Natural killer cell (primary cell): ENCODE data around the gene ABHD12B. TPM values are rescaled to one million over a fixed set of nuclear protein-coding genes. Genes with fewer than 3 reads are reported as not detected.
"Not testable (repeated sequence)": the region's sequence is repeated elsewhere in the genome, so short reads cannot be mapped to it uniquely, and the experiment has no call there.

Source experiments
- ATAC-seq, 3 donors: fragments of 150-1000 bp in 2 of 3; fragments of 200-7000 bp in 1 of 3; cut with Tn5 transposase; 1 replicate in 1 of 3; 2 replicates in 2 of 3; pipeline ENCODE4 v1.10.0; 2021; ENCODE audit warnings: mild to moderate bottlenecking in 2 of 3, moderate library complexity in 2 of 3
- DNase-seq, 2 donors: peaks; one replicate each; pipeline versions ENCODE4 v3.0.0 to v3.0.0-alpha.2; 2013 to 2021; ENCODE audit warnings: mixed read lengths in 1 of 2
- H3K27ac ChIP-seq: one replicate; pipeline ENCODE4 v1.5.1; 2013; ENCODE audit warnings: mild to moderate bottlenecking, low read length
- H3K27me3 ChIP-seq: one replicate; pipeline ENCODE4 v1.6.1; 2013; ENCODE audit warnings: low read length; ENCODE audit not compliant: control insufficient read depth, insufficient read depth
- H3K36me3 ChIP-seq: one replicate; pipeline ENCODE4 v1.6.1; 2013; ENCODE audit warnings: low read length; ENCODE audit not compliant: control insufficient read depth, insufficient read depth
- H3K4me1 ChIP-seq: one replicate; pipeline ENCODE4 v1.6.1; 2013; ENCODE audit warnings: low read length; ENCODE audit not compliant: control insufficient read depth, insufficient read depth
- H3K4me3 ChIP-seq: one replicate; pipeline ENCODE4 v1.5.1; 2013; ENCODE audit warnings: low read length
- H3K9me3 ChIP-seq: one replicate; pipeline ENCODE4 v1.6.1; 2013; ENCODE audit warnings: low read length; ENCODE audit not compliant: control insufficient read depth, insufficient read depth
- H3K27ac Mint-ChIP-seq, 2 donors: one replicate each; pipeline ENCODE4 v1.8.0; 2022; ENCODE audit warnings: mild to moderate bottlenecking in 2 of 2, mixed read lengths in 2 of 2, moderate library complexity in 1 of 2
- H3K27me3 Mint-ChIP-seq, 2 donors: one replicate each; pipeline ENCODE4 v1.8.0; 2022; ENCODE audit warnings: low read depth in 2 of 2, mixed read lengths in 2 of 2
- H3K36me3 Mint-ChIP-seq: one replicate; pipeline ENCODE4 v1.8.0; 2022; ENCODE audit warnings: mixed read lengths
- H3K4me1 Mint-ChIP-seq, 2 donors: one replicate each; pipeline ENCODE4 v1.8.0; 2022; ENCODE audit warnings: mixed read lengths in 2 of 2
- H3K4me3 Mint-ChIP-seq: one replicate; pipeline ENCODE4 v1.8.0; 2022; ENCODE audit warnings: mild to moderate bottlenecking, moderate library complexity, mixed read lengths
- H3K9me3 Mint-ChIP-seq, 2 donors: one replicate each; pipeline ENCODE4 v1.8.0; 2022; ENCODE audit warnings: mixed read lengths in 2 of 2
- whole genome bisulfite sequencing: methylation state at CpG from one replicate; pipeline ENCODE4 v1.1.7; 2013; ENCODE audit warnings: missing lambda C conversion rate; ENCODE audit not compliant: insufficient coverage; 5-methylcytosine and 5-hydroxymethylcytosine counted together
- intact Hi-C: fragments of 100-400 bp; cut with micrococcal nuclease; formaldehyde crosslinking; loops from one replicate; pipeline ENCODE4 v1.14.2; 2022
- total RNA-seq, 4 donors: library from RNA; stranded (reverse); fragments of 120-200 nt in 1 of 4; gene quantifications; one replicate each; pipeline versions ENCODE4 v1.2.3 to v1.2.4, GENCODE V29; 2013 to 2022
- TF ChIP-seq, protein P1 (sequence below): fragments of 200-600 bp; IDR thresholded peaks from one replicate; pipeline ENCODE4 v1.8.0; 2022; ENCODE audit warnings: antibody characterized with exemption

The ABHD12B gene
- total RNA-seq, 3 donors from 2014 or later (not counting 1 experiment from before 2014, with no cell fraction given), result not detected

DNA sequence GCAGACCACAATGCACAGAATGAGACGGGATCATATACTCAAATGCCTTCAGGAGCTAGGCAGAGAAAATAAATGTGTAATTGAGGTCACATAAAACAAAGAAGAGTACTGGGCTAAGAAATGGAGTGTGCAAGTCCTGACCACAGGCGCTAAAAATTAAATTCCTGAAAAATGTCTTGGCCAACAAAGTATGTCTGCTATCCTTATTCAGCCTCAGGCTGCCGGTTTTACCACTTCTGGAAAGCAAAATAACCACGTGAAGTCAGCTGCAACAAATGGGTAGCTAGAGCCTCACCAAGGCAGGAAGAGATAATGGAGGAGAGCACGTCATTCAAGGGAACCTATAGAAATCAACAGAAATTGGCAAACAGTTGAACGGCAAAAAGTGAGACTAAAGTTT, 69.3 kb downstream of the ABHD12B start:
- Histone ChIP-seq H3K4me3 (no peak overlapping the region), H3K27me3 (peaks cover 16% of the 10 kb centered on the region), H3K27ac (no peak overlapping the region), H3K36me3 (no peaks in the 10 kb centered on the region), H3K9me3 (no peaks in the 10 kb centered on the region), H3K4me1 (peaks cover 18% of the 10 kb centered on the region)
- Mint-ChIP-seq H3K9me3 (no peaks in the 10 kb centered on the region), H3K4me1 (peaks cover 6 to 14% of the 10 kb centered on the region in 2 donors), H3K4me3 (no peak overlapping the region), H3K27ac (no peak overlapping the region), H3K36me3 (no peaks in the 10 kb centered on the region), H3K27me3 (peaks cover 30 to 35% of the 10 kb centered on the region in 2 donors)
- 67% methylated on average over 6 of the region's 6 CpGs for WGBS
- intact Hi-C loops, result no loop called here
- TF ChIP-seq, protein P1, sequence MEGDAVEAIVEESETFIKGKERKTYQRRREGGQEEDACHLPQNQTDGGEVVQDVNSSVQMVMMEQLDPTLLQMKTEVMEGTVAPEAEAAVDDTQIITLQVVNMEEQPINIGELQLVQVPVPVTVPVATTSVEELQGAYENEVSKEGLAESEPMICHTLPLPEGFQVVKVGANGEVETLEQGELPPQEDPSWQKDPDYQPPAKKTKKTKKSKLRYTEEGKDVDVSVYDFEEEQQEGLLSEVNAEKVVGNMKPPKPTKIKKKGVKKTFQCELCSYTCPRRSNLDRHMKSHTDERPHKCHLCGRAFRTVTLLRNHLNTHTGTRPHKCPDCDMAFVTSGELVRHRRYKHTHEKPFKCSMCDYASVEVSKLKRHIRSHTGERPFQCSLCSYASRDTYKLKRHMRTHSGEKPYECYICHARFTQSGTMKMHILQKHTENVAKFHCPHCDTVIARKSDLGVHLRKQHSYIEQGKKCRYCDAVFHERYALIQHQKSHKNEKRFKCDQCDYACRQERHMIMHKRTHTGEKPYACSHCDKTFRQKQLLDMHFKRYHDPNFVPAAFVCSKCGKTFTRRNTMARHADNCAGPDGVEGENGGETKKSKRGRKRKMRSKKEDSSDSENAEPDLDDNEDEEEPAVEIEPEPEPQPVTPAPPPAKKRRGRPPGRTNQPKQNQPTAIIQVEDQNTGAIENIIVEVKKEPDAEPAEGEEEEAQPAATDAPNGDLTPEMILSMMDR, result no peak
- no peak for ATAC-seq
- no peak for DNase-seq

DNA sequence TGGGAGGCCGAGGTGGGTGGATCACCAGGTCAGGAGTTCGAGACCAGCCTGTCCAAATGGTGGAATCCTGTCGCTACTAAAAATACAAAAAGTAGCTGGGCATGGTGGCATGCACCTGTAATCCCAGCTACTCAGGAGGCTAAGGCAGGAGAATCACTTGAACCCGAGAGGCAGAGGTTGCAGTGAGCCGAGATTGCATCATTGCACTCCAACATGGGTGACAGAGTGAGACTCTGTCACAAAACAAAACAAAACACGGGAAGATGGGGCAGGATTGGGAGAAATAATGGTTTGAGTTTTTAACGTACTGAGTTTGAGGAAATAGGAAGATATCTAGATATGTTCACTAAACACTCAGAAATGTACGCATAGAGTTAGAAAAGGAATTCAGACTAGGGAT, 69.8 kb downstream of the ABHD12B start:
- H3K9me3 ChIP-seq, H3K27ac ChIP-seq, H3K4me3 Mint-ChIP-seq, H3K36me3 ChIP-seq, DNase-seq, H3K27ac Mint-ChIP-seq, H3K4me3 ChIP-seq, H3K36me3 Mint-ChIP-seq, intact Hi-C loops, ATAC-seq, H3K9me3 Mint-ChIP-seq: not testable (repeated sequence)
- Mint-ChIP-seq H3K27me3 (peaks cover 30 to 36% of the 10 kb centered on the region in 2 donors), H3K4me1 (peaks cover 6 to 14% of the 10 kb centered on the region in 2 donors)
- 88% methylated on average over 8 of the region's 8 CpGs for WGBS
- peaks cover 18% of the 10 kb centered on the region for H3K4me1 ChIP-seq
- H3K27me3 ChIP-seq, result peaks cover 16% of the 10 kb centered on the region

DNA sequence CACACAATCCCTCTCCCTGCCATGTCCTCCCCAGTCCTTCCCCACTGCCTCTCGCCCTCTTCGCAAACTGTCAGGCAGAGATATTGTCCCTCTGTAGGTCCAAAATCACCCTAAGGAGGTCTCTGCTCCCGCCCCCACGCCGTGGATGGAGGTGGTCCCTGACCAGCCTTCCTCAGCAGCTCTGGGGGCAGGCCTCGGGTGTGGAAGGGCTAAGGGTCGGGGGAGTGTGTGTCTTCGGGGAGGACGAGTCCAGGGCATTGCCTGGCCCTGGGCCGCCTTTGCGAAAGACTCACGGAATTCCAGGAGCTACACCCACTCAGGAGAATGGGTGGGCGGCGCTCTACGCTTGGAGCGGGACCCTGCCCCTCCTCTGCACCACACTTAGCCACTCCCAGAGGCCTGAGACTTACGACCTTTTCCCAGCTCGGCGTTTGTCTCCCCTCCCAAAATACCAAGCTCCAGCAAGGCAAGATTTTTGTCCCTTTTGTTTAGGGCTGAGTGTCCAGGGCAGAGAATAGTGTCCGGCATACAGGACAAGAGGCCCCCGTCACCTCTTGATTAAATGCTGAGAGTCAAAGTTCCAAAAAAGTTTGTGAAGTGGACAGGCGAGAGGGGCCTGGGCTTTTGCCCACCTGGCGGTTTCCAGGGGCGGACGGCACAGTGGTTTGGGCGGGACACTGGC, 71.5 kb downstream of the ABHD12B start:
- Histone ChIP-seq H3K4me3 (peak overlapping the region; percentile 45), H3K36me3 (no peaks in the 10 kb centered on the region), H3K27ac (no peak overlapping the region), H3K9me3 (no peaks in the 10 kb centered on the region), H3K27me3 (peaks cover 16% of the 10 kb centered on the region), H3K4me1 (peaks cover 18% of the 10 kb centered on the region)
- 11% methylated on average over 26 of the region's 26 CpGs for WGBS
- Mint-ChIP-seq H3K27me3 (peaks cover 30 to 40% of the 10 kb centered on the region in 2 donors), H3K9me3 (no peaks in the 10 kb centered on the region), H3K4me3 (peak overlapping the region; percentile 74), H3K4me1 (peaks cover 6 to 14% of the 10 kb centered on the region in 2 donors), H3K36me3 (no peaks in the 10 kb centered on the region), H3K27ac (no peak overlapping the region)
- no peak for DNase-seq
- intact Hi-C loops, result no loop called here
- ATAC-seq, result no peak
- TF ChIP-seq, protein P1, result no peak

DNA sequence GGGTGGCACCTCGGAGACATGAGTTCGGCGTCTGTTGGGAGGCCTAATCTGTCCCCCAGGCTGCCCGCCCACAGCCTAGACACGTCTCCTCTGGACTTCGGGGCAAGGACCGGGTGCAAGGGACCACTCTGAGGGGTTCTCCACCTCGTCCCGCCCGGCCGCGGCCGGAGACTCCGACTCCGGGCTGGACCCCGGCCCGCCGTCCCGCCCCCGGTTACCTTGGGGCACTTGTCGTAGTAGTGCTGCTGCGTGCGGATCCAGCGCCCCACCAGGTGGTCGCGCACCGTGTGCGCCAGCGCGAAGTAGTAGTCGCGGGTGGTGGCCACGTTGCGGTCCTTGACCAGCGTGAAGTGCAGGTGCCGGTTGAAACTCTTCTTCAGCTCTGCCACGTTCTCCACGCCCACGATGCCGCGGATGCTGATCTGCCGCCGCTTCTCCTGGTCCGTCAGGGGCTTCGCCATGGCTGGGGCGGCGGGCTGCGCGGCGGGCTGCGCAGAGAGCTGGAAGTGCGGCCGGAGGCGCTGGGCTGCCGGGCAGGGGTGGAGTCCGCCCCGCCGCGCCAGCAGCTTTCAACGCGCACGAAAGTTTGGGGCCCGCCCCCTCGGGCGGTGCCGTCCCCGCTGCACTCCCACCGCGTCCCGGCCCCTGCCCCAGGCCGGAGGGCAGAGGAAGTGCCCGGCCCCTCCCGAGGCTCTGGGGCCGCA, 72.2 kb downstream of the ABHD12B start, which contains the start of gene PYGL:
Gene PYGL, minus strand, starts transcription at position 541 of the 704 bp plus-strand sequence. Its CDS starts 80 bp downstream, at position 461.
- peak; percentile 63 to 78 (median 77) for ATAC-seq

More for the DNA sequence above, 72.2 kb downstream of the ABHD12B start, which contains the start of gene PYGL:
- H3K4me1 Mint-ChIP-seq, result peaks cover 6 to 14% of the 10 kb centered on the region in 2 donors
- peak in 1 of 2 donors; percentile 19 for DNase-seq
- H3K27ac Mint-ChIP-seq, result no peak within 1 kb of the TSS
- H3K36me3 ChIP-seq, result no peaks in the 10 kb centered on the region
- H3K4me3 Mint-ChIP-seq, result peak within 1 kb of the TSS; percentile 89
- no peaks in the 10 kb centered on the region for H3K9me3 ChIP-seq
- H3K27ac ChIP-seq, result no peak within 1 kb of the TSS
- peaks cover 18% of the 10 kb centered on the region for H3K4me1 ChIP-seq
- peak within 1 kb of the TSS; percentile 45 for H3K4me3 ChIP-seq
- H3K9me3 Mint-ChIP-seq, result no peaks in the 10 kb centered on the region
- under 1% methylated on average over 74 of the region's 74 CpGs for WGBS
- H3K36me3 Mint-ChIP-seq, result no peaks in the 10 kb centered on the region
- intact Hi-C loops, result no loop called here
- peaks cover 16% of the 10 kb centered on the region for H3K27me3 ChIP-seq
- TF ChIP-seq, protein P1, result no peak
- H3K27me3 Mint-ChIP-seq, result peaks cover 30 to 39% of the 10 kb centered on the region in 2 donors
